ENCODE measurements around the gene CSMD2.

GRCh38 chr1:33683913-33684312 is 481.1 kb downstream of the CSMD2 start:
- TF ChIP-seq CTCF (IDR thresholded peaks at IDR 0.05), result no peak
- no peak for TF ChIP-seq POLR2A (IDR thresholded peaks at IDR 0.05)
- TF ChIP-seq EP300 (IDR thresholded peaks at IDR 0.05), result no peak
